Measurements from ENCODE around the gene SCO2. TPM values are rescaled to one million over a fixed set of nuclear protein-coding genes. Genes with fewer than 3 reads are reported as not detected.

Gene SCO2
- total and polyA plus RNA-seq, 2 of the 4 experiments (the other 2 are of a cell fraction) = 1.3 to 1.9 TPM

DNA sequence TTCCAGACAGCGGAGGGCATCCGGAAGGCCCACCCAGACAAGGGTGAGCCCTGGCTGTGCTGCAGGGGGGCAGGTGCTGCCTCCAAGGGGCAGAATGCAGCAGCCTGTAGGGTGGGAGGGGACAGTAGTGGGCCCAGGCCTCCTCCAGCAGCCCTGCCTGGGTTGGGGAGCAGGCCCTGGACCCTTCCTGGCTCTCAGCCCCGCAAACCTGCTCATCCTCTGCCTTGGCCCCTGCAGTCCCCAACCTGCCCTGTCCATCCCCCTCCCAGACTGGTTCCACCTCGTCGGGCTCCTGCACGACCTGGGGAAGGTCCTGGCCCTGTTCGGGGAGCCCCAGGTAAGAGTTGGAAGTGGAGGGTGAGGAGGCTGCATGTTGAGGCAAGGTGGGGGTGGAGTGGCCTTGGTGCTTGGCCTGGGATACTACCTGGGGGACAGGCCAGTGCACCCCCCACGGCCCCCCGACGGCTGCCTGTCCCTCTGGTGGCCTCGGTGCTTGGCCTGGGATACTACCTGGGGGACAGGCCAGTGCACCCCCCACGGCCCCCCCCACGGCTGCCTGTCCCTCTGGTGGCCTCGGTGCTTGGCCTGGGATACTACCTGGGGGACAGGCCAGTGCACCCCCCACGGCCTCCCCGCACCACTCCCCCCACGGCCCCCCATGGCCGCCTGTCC, 37.3 kb downstream of the SCO2 start:
- Histone ChIP-seq H4K8ac (ENCODE audit: low read depth in 2 of 2, low read length in 2 of 2) (no peak overlapping the region), H4K91ac (ENCODE audit: insufficient read depth, low read depth, low read length) (no peak overlapping the region), H3K4ac (ENCODE audit: low read depth, low read length) (no peak overlapping the region), H3K56ac (ENCODE audit: extremely low read depth, insufficient read depth, low read length) (no peak overlapping the region), H2AFZ (replicated peaks; ENCODE audit: low read length, poor library complexity) (no peak overlapping the region), H3K4me3 (ENCODE audit: insufficient read depth, low read depth, low read length) (no peak overlapping the region), H3K27ac (ENCODE audit: insufficient read depth, low read length) (no peak overlapping the region), H3K23ac (ENCODE audit: low read depth, low read length) (no peak overlapping the region), H2BK5ac (ENCODE audit: low read depth, low read length, poor library complexity, severe bottlenecking) (no peak overlapping the region), H2BK120ac (ENCODE audit: low read depth, low read length) (no peak overlapping the region), H3K18ac (ENCODE audit: low read depth, low read length) (no peak overlapping the region), H2AK5ac (ENCODE audit: low read depth, low read length) (no peak overlapping the region), H3K9me3 (ENCODE audit: control insufficient read depth, insufficient read depth, low read length) (no peaks in the 10 kb centered on the region), H3K36me3 (ENCODE audit: control insufficient read depth, insufficient read depth, low read length) (peaks cover 2% of the 10 kb centered on the region; the same call in 1 of the 2 replicates), H4K5ac (ENCODE audit: low read depth, low read length) (no peak overlapping the region), H2BK20ac (ENCODE audit: low read depth, low read length) (no peak overlapping the region), H3K79me1 (ENCODE audit: low read depth in 1 of 2, low read length in 2 of 2) (no peaks in the 10 kb centered on the region), H3K4me2 (ENCODE audit: low read depth, low read length) (no peak overlapping the region), H3K14ac (replicated peaks; ENCODE audit: low read depth, low read length) (no peak overlapping the region), H3K9me1 (ENCODE audit: insufficient read depth, low read length) (no peaks in the 10 kb centered on the region), H3K4me1 (ENCODE audit: control insufficient read depth, insufficient read depth, low read length) (no peaks in the 10 kb centered on the region), H2BK15ac (ENCODE audit: low read depth, low read length) (no peak overlapping the region), H3K9ac (ENCODE audit: low read depth, low read length) (no peak overlapping the region), H2AK9ac (replicated peaks; ENCODE audit: low read depth, low read length, poor library complexity) (no peak overlapping the region), H4K20me1 (ENCODE audit: insufficient read depth, low read length) (no peaks in the 10 kb centered on the region; the same call in 1 of the 2 replicates), H3K27me3 (ENCODE audit: control insufficient read depth, insufficient read depth, low read length) (no peaks in the 10 kb centered on the region; the same call in 1 of the 2 replicates)
- no peak for DNase-seq
- TF ChIP-seq RAD21 (IDR thresholded peaks at IDR 0.05; ENCODE audit: low read length) = no peak
- TF ChIP-seq BHLHE40 (IDR thresholded peaks at IDR 0.05; ENCODE audit: low read depth, low read length) = no peak
- no peak for TF ChIP-seq MAZ (IDR thresholded peaks at IDR 0.05; ENCODE audit: borderline replicate concordance, low read depth, low read length)
- TF ChIP-seq RCOR1 (IDR thresholded peaks at IDR 0.05; ENCODE audit: insufficient replicate concordance, low read length) = no peak
- TF ChIP-seq CEBPB (IDR thresholded peaks at IDR 0.05; ENCODE audit: low read depth, low read length) = no peak
- no peak for TF ChIP-seq SMC3 (IDR thresholded peaks at IDR 0.05; ENCODE audit: low read depth, low read length)
- no peak for TF ChIP-seq MAFK (IDR thresholded peaks at IDR 0.05; ENCODE audit: low read depth, low read length)
- TF ChIP-seq FOS (IDR thresholded peaks at IDR 0.05; ENCODE audit: low read depth, low read length) = no peak
- no peak for TF ChIP-seq CHD1 (IDR thresholded peaks at IDR 0.05; ENCODE audit: low read depth, low read length)
- TF ChIP-seq, protein P1, sequence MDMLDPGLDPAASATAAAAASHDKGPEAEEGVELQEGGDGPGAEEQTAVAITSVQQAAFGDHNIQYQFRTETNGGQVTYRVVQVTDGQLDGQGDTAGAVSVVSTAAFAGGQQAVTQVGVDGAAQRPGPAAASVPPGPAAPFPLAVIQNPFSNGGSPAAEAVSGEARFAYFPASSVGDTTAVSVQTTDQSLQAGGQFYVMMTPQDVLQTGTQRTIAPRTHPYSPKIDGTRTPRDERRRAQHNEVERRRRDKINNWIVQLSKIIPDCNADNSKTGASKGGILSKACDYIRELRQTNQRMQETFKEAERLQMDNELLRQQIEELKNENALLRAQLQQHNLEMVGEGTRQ (IDR thresholded peaks at IDR 0.05; ENCODE audit: low read depth, low read length) = no peak
- TF ChIP-seq, protein P2, sequence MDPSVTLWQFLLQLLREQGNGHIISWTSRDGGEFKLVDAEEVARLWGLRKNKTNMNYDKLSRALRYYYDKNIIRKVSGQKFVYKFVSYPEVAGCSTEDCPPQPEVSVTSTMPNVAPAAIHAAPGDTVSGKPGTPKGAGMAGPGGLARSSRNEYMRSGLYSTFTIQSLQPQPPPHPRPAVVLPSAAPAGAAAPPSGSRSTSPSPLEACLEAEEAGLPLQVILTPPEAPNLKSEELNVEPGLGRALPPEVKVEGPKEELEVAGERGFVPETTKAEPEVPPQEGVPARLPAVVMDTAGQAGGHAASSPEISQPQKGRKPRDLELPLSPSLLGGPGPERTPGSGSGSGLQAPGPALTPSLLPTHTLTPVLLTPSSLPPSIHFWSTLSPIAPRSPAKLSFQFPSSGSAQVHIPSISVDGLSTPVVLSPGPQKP (IDR thresholded peaks at IDR 0.05; ENCODE audit: borderline replicate concordance, low read depth, low read length) = no peak
- TF ChIP-seq RFX5 (IDR thresholded peaks at IDR 0.05; ENCODE audit: low read depth, low read length) = no peak
- TF ChIP-seq NFE2L2 (IDR thresholded peaks at IDR 0.05; ENCODE audit: low read depth, low read length) = no peak
- TF ChIP-seq, protein P3, sequence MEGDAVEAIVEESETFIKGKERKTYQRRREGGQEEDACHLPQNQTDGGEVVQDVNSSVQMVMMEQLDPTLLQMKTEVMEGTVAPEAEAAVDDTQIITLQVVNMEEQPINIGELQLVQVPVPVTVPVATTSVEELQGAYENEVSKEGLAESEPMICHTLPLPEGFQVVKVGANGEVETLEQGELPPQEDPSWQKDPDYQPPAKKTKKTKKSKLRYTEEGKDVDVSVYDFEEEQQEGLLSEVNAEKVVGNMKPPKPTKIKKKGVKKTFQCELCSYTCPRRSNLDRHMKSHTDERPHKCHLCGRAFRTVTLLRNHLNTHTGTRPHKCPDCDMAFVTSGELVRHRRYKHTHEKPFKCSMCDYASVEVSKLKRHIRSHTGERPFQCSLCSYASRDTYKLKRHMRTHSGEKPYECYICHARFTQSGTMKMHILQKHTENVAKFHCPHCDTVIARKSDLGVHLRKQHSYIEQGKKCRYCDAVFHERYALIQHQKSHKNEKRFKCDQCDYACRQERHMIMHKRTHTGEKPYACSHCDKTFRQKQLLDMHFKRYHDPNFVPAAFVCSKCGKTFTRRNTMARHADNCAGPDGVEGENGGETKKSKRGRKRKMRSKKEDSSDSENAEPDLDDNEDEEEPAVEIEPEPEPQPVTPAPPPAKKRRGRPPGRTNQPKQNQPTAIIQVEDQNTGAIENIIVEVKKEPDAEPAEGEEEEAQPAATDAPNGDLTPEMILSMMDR (conservative IDR thresholded peaks at IDR 0.05; ENCODE audit: low read depth, low read length) = no peak
- TF ChIP-seq MXI1 (IDR thresholded peaks at IDR 0.05; ENCODE audit: borderline replicate concordance, low read depth, low read length) = no peak
- no peak for TF ChIP-seq POLR2A (IDR thresholded peaks at IDR 0.05; ENCODE audit: low read depth, low read length)
- in situ Hi-C loops (cut with MboI; ENCODE audit: low sequenced_read_pairs) = no loop called here
- no CpG with 5 or more reads among the region's 18 CpGs for WGBS, 2 experiments (ENCODE audit: extremely low coverage in 2 of 2, insufficient read length in 1 of 2)
- intact Hi-C loops (cut with micrococcal nuclease) = no loop called here
- BruUV-seq (replicated peaks) = no TSS peak
- ATAC-seq (ENCODE audit: low read depth) = no peak
- ChIA-PET CTCF (no interaction called here), POLR2A (ENCODE audit: unreplicated experiment) (no interaction called here)
- dilution Hi-C loops (cut with HindIII; ENCODE audit: low sequenced_read_pairs, unreplicated experiment) = no loop called here
